Ovary (tissue), 9 donors: ENCODE data around the gene DVL1. TPM values are rescaled to one million over a fixed set of nuclear protein-coding genes. Genes with fewer than 3 reads are reported as not detected.

Source experiments
- DNase-seq, 5 donors: peaks; one replicate each; pipeline ENCODE4 v3.0.0-alpha.2; 2019 to 2020
- H3K27ac ChIP-seq, 2 donors: fragments of 200-600 bp; one replicate each; pipeline versions ENCODE4 v1.5.1 to v1.8.0; 2019 to 2022
- H3K27me3 ChIP-seq: fragments of 200-600 bp; one replicate; pipeline ENCODE4 v1.8.0; 2022
- H3K36me3 ChIP-seq: fragments of 200-600 bp; sonication (generic); one replicate; pipeline ENCODE4 v1.5.1; 2019
- H3K4me1 ChIP-seq: one replicate; pipeline ENCODE4 v1.8.1; 2013; ENCODE audit warnings: mild to moderate bottlenecking, moderate library complexity; ENCODE audit not compliant: insufficient read depth
- H3K4me3 ChIP-seq: fragments of 200-600 bp; sonication (generic); one replicate; pipeline ENCODE4 v1.5.1; 2017
- H3K9me3 ChIP-seq, 2 donors: fragments of 200-600 bp in 1 of 2; sonication (generic) in 1 of 2; one replicate each; pipeline versions ENCODE4 v1.5.1 to v1.8.1; 2013 to 2019; ENCODE audit warnings: mild to moderate bottlenecking in 1 of 2, moderate library complexity in 1 of 2
- CTCF ChIP-seq, 3 donors: fragments of 450-650 bp in 2 of 3; fragments of 200-600 bp in 1 of 3; IDR thresholded peaks; one replicate each; pipeline versions ENCODE4 v1.5.1 to v1.8.0; 2016 to 2022; ENCODE audit warnings: antibody characterized with exemption in 3 of 3, mild to moderate bottlenecking in 1 of 3
- EP300 ChIP-seq: sonication (generic); formaldehyde crosslinking; IDR thresholded peaks from one replicate; pipeline ENCODE4 v1.6.1; 2017; ENCODE audit warnings: antibody characterized with exemption
- POLR2A ChIP-seq: fragments of 450-650 bp; IDR thresholded peaks from one replicate; pipeline ENCODE4 v1.6.1; 2017; ENCODE audit warnings: antibody characterized with exemption, mild to moderate bottlenecking, moderate library complexity
- WGBS, 3 donors: extraction: QIAGEN DNeasy Blood & Tissue Kit in 1 of 3; methylation state at CpG; one replicate each; pipeline versions ENCODE4 v1.1.5 to v1.1.7; 2013 to 2017; 5-methylcytosine and 5-hydroxymethylcytosine counted together
- intact Hi-C, 4 donors: fragments of 100-400 bp; cut with DNase I; formaldehyde crosslinking; loops; one replicate each; pipeline versions ENCODE4 v1.11.0 to v1.15.1; 2022 to 2023
- polyA plus RNA-seq, 2 donors: library from polyadenylated mRNA; stranded (reverse); fragments of 200-250 nt in 1 of 2; fragments of 350-450 nt in 1 of 2; fragmentation: Illumina TruSeq in 1 of 2; extraction: RNeasy Lipid Tissue Mini Kit (QIAGEN cat#74804) in 1 of 2; gene quantifications; one replicate each; pipeline ENCODE4 v1.2.3, GENCODE V29; 2013 to 2014
- total RNA-seq, 7 donors: library from RNA; depleted of rRNA in 2 of 7; stranded (reverse); fragments of >200 nt in 2 of 7; fragmentation: NEBNext Ultra II Directional in 3 of 7; extraction: Animal tissue kit (Norgen Biotek cat#: 25700) in 3 of 7; gene quantifications; one replicate each; pipeline versions ENCODE4 v1.1.0 to v1.2.4, GENCODE V29; 2016 to 2023
- donor health status: DM: no; HTN: no; CAD: no; lungs with moderate emphysema.
- donor health status: DM: no; HTN: no; CAD: no.
- donor health status: Bipolar disorder and iron deficiency.
- donor health status: DM: yes; HTN: yes; CAD: no.
- donor health status: DM: no; HTN: no; CAD: no.
- donor health status: DM: yes; HTN: yes; CAD: no.

DVL1 gene
- total and polyA plus RNA-seq, 9 donors, result 2.1 to 85.2 (median 62.5) TPM

GRCh38 chr1:1394116-1394515 lies 44.9 kb upstream of the DVL1 start:
- intact Hi-C loops, result no loop called here
- peaks cover 3% of the 10 kb centered on the region for H3K4me1 ChIP-seq
- no peak for DNase-seq
- WGBS, 3 donors, result 90 to 94% (median 92%) methylated on average over 7 of the region's 7 CpGs
- no peaks in the 10 kb centered on the region for H3K27me3 ChIP-seq
- H3K27ac ChIP-seq, result no peak overlapping the region
- no peak for TF ChIP-seq CTCF (IDR thresholded peaks at IDR 0.05)
- no peak for TF ChIP-seq POLR2A
- H3K9me3 ChIP-seq, result no peaks in the 10 kb centered on the region
- H3K36me3 ChIP-seq, result no peaks in the 10 kb centered on the region
- no peak overlapping the region for H3K4me3 ChIP-seq

- no peaks in the 10 kb centered on the region for H3K9me3 ChIP-seq
- no peak overlapping the region for H3K4me3 ChIP-seq
- peaks cover 3% of the 10 kb centered on the region for H3K4me1 ChIP-seq
- WGBS, 3 donors, result 91 to 93% (median 91%) methylated on average over 11 of the region's 11 CpGs
- DNase-seq, result no peak
- no peak for TF ChIP-seq POLR2A
- no peak for TF ChIP-seq CTCF (IDR thresholded peaks at IDR 0.05)
- TF ChIP-seq EP300, result no peak
- H3K27ac ChIP-seq, result no peak overlapping the region
- intact Hi-C loops, result no loop called here
- peaks cover 2% of the 10 kb centered on the region for H3K36me3 ChIP-seq
- H3K27me3 ChIP-seq, result no peaks in the 10 kb centered on the region
Measured at GRCh38 chr1:1393428-1393827, 44.2 kb upstream of the DVL1 start.

- TF ChIP-seq CTCF (IDR thresholded peaks at IDR 0.05), result no peak
- no peak for TF ChIP-seq POLR2A
- no peak for TF ChIP-seq EP300
Measured at GRCh38 chr1:1393014-1393413, 43.8 kb upstream of the DVL1 start.

GRCh38 chr1:1391225-1391624 lies 42.0 kb upstream of the DVL1 start:
- Histone ChIP-seq H3K4me1 (no peaks in the 10 kb centered on the region), H3K4me3 (no peak overlapping the region), H3K36me3 (peaks cover 2% of the 10 kb centered on the region), H3K27ac (no peak overlapping the region), H3K9me3 (no peaks in the 10 kb centered on the region), H3K27me3 (no peaks in the 10 kb centered on the region)
- WGBS, 3 donors, result 80 to 86% (median 85%) methylated on average over 12 of the region's 12 CpGs
- intact Hi-C loops, result no loop called here
- no peak for TF ChIP-seq CTCF (IDR thresholded peaks at IDR 0.05)
- TF ChIP-seq POLR2A, result no peak
- no peak for TF ChIP-seq EP300
- no peak for DNase-seq

More at GRCh38 chr1:1393014-1393413, 43.8 kb upstream of the DVL1 start:
- Histone ChIP-seq H3K4me3 (no peak overlapping the region), H3K9me3 (no peaks in the 10 kb centered on the region), H3K4me1 (no peaks in the 10 kb centered on the region), H3K27ac (no peak overlapping the region), H3K27me3 (no peaks in the 10 kb centered on the region), H3K36me3 (peaks cover 2% of the 10 kb centered on the region)
- 87 to 94% (median 91%) methylated on average over 4 of the region's 4 CpGs for WGBS, 3 donors
- no peak for DNase-seq
- intact Hi-C loops, result no loop called here

GRCh38 chr1:1390675-1391074 lies 41.5 kb upstream of the DVL1 start:
- WGBS, 3 donors, result 84 to 86% (median 85%) methylated on average over 12 of the region's 12 CpGs
- intact Hi-C loops, result no loop called here
- no peaks in the 10 kb centered on the region for H3K27me3 ChIP-seq
- H3K27ac ChIP-seq, result no peak overlapping the region
- H3K36me3 ChIP-seq, result peaks cover 2% of the 10 kb centered on the region
- DNase-seq, result no peak
- no peaks in the 10 kb centered on the region for H3K4me1 ChIP-seq
- no peak overlapping the region for H3K4me3 ChIP-seq
- TF ChIP-seq POLR2A (no peak), EP300 (no peak), CTCF (IDR thresholded peaks at IDR 0.05) (no peak)
- H3K9me3 ChIP-seq, result no peaks in the 10 kb centered on the region
